Stimulated activated CD4-positive, alpha-beta T cell treated with anti-CD3 and anti-CD28 coated beads, Interleukin-4, amount 100 ng/mL, for 1 hour (primary cell): ENCODE measurements around the gene EMX2.
"Not testable (repeated sequence)": the region's sequence is repeated elsewhere in the genome, so short reads cannot be mapped to it uniquely, and the experiment has no call there.

ENCODE experiments used
- DNase-seq: peaks from one replicate; pipeline ENCODE4 v3.0.0-alpha.2; 2020

The EMX2 gene

DNA sequence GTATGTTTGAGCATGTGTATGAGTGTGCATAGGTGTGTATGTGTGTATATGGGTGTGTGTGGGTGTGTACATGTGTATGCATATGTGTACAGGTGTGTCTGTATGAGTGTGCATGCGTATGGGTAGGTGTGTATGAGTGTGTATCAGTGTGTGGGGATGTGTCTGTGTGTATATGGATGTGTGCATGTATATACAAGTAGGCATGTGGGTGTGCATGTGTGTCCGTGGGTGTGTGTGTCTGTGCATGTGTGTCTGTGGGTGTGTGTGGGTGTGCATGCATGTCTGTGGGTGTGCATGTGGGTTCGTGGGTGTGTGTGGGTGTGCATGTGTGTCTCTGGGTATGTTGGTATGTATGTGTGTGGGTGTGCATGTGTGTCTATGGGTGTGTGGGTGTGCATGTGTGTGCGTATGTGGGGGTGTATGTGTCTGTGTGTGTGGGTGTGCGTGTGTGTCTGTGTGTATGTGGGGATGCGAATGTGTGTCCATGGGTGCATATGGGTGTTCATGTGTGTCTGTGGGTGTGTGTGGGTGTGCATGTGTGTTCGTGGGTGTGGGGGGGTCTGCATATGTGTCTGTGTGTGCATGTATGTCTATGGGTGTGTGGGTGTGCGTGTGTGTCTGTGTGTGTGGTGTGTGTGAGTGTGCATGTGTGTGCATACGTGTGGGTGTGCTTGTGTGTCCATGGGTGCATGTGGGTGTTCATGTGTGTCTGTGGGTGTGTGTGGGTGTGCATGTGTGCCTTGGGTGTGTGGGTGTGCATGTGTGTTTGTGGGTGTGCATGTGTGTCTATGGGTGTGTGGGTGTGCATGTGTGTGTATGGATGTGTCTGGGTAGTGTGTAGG, 20.6 kb downstream of the EMX2 start:
- DNase-seq: no peak

DNA sequence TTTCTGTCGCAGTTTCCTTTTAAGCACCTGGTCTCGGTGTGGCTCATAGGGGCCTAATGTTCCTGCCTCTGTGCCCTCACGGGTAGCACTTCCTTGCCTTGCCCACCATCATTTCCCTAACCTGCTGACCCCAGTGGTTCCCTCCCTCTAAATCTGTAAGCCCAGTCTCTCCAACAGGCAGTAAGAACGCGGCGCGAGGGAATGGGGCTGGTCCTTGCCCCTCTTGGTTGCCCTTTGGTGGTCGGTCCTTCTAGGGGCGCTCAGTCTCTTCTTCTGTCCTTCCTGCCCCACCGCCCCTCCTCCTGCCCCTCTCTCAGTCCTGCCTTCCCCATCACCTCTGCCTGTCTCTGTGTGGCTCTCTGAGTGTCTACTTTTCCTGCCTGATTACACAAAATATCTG, 21.2 kb downstream of the EMX2 start:
- DNase-seq: no peak

GRCh38 chr10:117565068-117565467, 22.5 kb downstream of the EMX2 start:
- no peak for DNase-seq

DNA sequence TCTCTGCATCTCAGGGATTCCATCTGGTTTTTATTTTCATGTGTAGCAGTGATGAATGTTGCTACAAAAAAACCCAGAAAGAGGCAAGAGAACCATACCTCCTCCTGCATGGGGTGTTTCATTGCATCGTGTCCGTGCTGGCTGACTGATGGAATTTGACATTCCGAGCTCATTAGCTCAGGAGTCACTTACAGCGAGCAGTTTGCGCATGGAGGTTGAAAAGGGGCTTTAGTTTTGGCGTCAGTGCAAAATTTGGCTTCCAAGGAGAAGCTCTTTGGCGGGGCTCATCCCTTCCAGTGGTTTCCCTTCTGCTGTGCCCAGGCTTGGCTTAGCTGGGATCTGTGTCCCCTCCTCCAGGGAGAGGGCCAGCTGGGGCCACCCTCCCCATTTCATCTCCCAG, 25.8 kb downstream of the EMX2 start:
- no peak for DNase-seq

DNA sequence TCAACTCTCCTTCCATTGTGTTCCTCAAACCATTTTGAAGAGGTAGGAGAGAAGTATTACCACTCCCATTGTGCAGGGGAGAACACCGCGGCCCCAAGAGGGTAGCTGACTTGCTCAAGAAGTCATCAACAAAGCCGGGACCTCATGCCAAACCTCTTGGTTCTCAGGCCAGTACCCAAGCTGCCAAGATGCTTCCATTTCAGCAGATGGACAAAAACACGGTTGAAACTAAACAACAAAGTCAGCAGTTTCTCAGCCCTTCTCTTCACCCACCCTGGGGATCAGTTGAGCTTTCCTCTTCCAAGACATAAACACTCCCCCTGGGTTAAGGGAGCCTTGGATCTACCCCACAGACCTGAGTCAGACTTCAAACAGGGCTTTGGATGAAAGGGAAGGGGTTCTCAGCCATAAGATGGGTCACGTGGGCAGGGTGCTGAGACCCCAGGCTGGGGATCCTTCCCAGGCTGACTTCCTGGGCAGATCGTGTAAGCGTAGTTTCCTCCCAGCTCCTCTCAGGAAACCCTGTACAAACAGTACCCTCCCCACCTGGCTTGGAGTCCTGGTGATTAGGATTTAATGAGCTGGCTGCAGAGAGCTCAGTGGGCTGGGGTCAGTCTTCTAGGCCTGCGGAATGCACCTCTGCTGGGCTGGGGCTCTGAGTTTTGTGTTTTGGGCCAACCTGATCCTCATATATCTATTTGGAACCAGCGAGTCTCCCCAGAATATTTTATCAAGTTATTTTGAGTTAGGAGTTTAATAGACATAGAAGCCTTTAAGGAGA, 27.3 kb downstream of the EMX2 start:
- DNase-seq: no peak

DNA sequence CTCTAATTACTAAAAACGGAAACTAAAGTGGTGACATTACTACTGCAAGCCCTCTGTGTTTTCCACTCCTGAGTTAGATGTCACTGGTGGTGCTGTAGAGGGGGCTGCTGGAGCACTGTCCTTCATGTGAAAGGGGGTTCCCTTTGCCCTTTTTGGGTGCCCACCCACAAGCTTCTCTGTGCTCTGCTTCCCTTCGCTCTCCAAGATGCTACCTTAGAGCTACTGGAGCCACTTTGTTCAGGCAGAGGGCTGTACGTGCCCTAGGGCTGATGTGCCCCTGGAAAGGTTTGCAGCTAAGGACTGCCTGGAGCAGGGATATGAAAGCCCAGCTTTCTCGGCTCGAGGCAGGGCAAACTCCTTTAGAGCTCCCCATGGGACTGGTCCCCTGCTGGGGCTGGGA, 28.3 kb downstream of the EMX2 start:
- DNase-seq: no peak

DNA sequence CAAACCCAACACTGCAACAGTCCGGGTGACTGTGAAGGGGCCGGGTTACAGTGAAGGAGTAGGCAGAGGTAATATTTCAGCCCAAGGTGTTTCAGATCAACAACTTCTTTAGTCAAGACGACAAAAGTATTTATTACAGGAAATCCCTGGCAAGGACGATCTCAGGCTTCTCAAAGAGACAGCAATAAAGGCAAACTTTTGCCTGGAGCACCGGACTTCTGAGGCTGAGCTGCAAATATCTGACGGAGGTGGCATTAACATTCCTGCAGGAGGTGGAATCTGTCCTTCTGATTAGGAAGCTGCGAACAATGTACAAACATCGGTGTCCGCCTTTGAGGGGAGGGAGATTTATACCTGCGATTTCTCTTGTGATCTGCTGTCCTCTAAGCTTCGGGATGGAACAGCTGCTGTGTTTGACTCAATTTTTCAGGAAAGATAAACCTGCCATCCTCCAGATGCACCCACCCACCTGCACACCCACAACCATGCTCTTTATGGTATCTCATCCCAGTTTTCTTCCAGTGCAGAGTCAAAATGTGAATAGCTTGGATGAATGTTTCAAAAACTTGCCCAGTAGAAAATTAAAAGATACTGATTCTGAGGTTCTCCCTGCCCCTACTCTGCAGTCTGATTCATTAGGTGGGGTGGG, 32.1 kb downstream of the EMX2 start:
- DNase-seq: no peak

GRCh38 chr10:117578490-117578889, 35.9 kb downstream of the EMX2 start:
- DNase-seq: no peak

GRCh38 chr10:117578999-117579590, 36.5 kb downstream of the EMX2 start:
- no peak for DNase-seq

- no peak for DNase-seq
Observed at GRCh38 chr10:117581961-117582360, 39.4 kb downstream of the EMX2 start.

DNA sequence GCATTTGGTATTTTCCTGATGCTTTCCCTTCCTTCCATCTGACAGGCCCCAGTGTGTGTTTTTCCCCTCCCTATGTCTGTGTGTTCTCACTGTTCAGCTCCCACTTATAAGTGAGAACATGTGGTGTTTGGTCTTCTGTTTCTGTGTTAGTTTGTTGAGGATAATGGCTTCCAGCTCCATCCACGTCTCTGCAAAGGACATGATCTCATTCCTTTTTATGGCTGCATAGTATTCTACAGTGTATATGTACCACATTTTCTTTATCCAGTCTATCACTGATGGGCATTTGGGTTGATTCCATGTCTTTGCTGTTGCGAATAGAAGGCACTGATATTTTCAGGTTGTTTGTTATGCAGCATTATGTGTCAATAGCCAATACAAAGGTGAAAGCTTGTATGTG, 42.3 kb downstream of the EMX2 start:
- not testable (repeated sequence) for DNase-seq

GRCh38 chr10:117587036-117587435, 44.5 kb downstream of the EMX2 start:
- no peak for DNase-seq

GRCh38 chr10:117590101-117590875, 47.7 kb downstream of the EMX2 start:
- no peak for DNase-seq

GRCh38 chr10:117591043-117591442, 48.5 kb downstream of the EMX2 start:
- DNase-seq: no peak

DNA sequence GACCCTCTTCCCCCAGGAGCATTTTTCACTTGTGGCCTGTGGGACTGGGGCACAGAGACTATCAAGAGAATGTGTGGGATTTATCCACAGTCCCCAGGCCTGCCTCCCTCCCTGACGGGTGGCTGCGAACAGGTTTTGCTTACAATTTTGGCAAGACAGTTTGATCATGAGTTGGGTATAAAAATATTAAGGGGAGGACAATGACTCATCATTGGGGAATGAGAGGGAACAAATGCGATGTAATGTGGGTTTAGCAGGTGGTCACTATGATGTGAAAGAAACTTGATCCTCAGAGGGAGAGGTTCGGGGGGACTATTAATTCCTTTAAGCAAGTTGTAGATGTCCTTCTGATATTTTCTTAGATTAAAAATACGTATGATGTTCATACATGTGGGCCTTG, 52.2 kb downstream of the EMX2 start:
- DNase-seq: no peak

DNA sequence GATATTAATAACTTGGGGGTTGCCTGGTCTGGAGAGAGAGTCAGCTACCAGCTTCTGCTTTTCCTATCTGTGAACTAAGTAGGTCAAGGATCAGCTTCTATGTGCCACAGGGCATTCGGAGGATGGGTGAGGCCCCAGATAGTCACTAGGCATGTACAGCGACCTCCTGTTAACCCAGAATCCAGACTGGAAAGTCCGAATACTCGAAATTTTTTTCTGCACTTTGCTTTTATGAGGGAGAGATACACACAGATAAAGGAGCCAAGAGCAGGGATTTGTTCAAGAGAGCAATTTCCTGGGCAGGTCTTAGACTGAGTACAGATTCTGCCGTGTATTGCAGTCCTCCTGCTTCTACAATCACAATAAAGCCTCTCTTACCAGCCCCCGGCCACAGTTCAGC, 54.2 kb downstream of the EMX2 start:
- DNase-seq: no peak

DNA sequence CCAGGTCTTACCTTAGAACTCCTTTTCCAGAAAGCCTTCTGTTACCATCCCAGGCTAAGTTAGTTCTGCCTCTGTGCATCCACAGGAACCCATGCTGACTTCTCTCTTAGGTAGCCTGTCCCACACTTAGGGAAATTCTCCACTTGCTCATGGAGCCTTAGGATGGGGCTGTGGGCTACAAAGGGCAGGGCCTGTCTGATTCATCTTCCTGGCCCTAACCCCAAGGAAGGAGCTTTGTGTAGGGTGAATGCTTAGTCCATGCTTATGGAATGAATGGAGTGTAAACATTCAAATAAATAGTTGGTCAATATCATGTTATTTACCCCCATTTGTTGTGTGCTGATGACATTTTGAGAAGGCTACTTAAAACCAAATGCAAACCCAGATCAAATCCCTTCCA, 54.7 kb downstream of the EMX2 start:
- no peak for DNase-seq
